ENCODE results near the gene TMPRSS9.

GRCh38 chr19:2458054-2458453, 98.0 kb downstream of the TMPRSS9 start:
- TF ChIP-seq CTCF (optimal IDR thresholded peaks at IDR 0.05 in 1 of 3, IDR thresholded peaks at IDR 0.05 in 1 of 3, conservative IDR thresholded peaks at IDR 0.05 in 1 of 3; ENCODE audit: extremely low read depth in 1 of 3, insufficient read depth in 2 of 3, low read length in 3 of 3) (no peak), EZH2 (IDR thresholded peaks at IDR 0.05; ENCODE audit: low read length) (no peak)
